A673 (cell line): ENCODE data around the gene GRIN3B.

Experiments
- EZH2 ChIP-seq: fragments of 200-600 bp; sonication (generic); IDR thresholded peaks from 2 replicates; pipeline ENCODE4 v1.6.1; 2017; ENCODE audit warnings: borderline replicate concordance, low read depth, mild to moderate bottlenecking, mixed read lengths, antibody characterized with exemption, low read length; ENCODE audit not compliant: poor library complexity, severe bottlenecking
- TF ChIP-seq, protein P1 (sequence below): fragments of 300-800, 200-600 bp; sonication (generic); conservative IDR thresholded peaks from 2 replicates; pipeline ENCODE4 v1.5.1; 2017; ENCODE audit warnings: low read depth, mild to moderate bottlenecking, antibody characterized with exemption, low read length, moderate library complexity, mixed read lengths

DNA sequence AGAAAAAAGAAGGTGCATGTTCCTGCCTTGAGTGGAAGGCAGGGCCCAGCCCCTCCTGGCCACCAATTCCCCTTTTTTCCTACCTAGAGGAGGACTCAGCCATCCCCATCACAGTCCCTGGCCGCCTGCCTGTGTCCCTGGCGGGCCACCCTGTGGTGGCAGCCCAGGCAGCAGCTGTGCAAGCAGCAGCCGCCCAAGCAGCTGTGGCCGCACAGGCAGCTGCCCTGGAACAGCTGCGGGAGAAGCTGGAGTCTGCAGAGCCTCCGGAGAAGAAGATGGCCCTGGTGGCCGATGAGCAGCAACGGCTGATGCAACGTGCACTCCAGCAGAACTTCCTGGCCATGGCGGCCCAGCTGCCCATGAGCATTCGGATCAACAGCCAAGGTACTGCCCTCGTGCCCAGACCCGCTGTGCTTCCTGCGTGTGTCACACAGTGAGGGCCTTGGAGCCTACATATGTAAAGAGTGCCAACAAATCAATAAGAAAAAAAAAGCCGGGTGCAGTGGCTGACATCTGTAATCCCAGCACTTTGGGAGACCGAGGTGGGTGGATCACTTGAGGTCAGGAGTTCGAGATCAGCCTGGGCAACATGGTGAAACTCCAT lies 33.6 kb upstream of the GRIN3B start:
- TF ChIP-seq, protein P1, sequence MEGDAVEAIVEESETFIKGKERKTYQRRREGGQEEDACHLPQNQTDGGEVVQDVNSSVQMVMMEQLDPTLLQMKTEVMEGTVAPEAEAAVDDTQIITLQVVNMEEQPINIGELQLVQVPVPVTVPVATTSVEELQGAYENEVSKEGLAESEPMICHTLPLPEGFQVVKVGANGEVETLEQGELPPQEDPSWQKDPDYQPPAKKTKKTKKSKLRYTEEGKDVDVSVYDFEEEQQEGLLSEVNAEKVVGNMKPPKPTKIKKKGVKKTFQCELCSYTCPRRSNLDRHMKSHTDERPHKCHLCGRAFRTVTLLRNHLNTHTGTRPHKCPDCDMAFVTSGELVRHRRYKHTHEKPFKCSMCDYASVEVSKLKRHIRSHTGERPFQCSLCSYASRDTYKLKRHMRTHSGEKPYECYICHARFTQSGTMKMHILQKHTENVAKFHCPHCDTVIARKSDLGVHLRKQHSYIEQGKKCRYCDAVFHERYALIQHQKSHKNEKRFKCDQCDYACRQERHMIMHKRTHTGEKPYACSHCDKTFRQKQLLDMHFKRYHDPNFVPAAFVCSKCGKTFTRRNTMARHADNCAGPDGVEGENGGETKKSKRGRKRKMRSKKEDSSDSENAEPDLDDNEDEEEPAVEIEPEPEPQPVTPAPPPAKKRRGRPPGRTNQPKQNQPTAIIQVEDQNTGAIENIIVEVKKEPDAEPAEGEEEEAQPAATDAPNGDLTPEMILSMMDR = no peak
- TF ChIP-seq EZH2 = no peak
